WI38 (cell line): ENCODE measurements around the gene MMP20.

Experiments used
- H3K4me3 ChIP-seq: 2 replicates; pipeline ENCODE4 v1.5.1; 2011; ENCODE audit warnings: low read depth, mild to moderate bottlenecking, control low read depth, low read length
- TF ChIP-seq, protein P1 (sequence below): IDR thresholded peaks from 2 replicates; pipeline ENCODE4 v1.5.1; 2012; ENCODE audit warnings: low read depth, mild to moderate bottlenecking, control low read depth, low read length

MMP20 gene

DNA sequence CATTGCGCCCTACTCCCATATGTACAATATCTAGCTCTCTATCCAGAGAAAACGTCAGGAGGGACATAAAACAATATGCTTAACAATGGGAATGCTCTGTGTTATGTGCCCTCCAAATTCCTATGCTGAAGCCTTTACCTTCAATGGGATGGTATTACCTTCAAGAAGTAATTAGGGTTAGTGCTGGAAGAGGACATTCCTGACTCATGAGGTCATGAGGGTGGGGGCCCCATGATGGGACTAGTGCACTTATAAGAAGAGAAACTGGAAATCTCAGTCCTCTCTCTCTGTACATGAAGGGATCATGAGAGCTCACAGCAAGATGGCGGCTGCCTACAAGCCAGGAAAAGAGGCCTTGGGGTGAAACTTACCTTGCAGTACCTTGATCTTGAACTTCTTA is 20.3 kb downstream of the MMP20 start:
- H3K4me3 ChIP-seq, result no peak overlapping the region
- TF ChIP-seq, protein P1, sequence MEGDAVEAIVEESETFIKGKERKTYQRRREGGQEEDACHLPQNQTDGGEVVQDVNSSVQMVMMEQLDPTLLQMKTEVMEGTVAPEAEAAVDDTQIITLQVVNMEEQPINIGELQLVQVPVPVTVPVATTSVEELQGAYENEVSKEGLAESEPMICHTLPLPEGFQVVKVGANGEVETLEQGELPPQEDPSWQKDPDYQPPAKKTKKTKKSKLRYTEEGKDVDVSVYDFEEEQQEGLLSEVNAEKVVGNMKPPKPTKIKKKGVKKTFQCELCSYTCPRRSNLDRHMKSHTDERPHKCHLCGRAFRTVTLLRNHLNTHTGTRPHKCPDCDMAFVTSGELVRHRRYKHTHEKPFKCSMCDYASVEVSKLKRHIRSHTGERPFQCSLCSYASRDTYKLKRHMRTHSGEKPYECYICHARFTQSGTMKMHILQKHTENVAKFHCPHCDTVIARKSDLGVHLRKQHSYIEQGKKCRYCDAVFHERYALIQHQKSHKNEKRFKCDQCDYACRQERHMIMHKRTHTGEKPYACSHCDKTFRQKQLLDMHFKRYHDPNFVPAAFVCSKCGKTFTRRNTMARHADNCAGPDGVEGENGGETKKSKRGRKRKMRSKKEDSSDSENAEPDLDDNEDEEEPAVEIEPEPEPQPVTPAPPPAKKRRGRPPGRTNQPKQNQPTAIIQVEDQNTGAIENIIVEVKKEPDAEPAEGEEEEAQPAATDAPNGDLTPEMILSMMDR, result no peak

DNA sequence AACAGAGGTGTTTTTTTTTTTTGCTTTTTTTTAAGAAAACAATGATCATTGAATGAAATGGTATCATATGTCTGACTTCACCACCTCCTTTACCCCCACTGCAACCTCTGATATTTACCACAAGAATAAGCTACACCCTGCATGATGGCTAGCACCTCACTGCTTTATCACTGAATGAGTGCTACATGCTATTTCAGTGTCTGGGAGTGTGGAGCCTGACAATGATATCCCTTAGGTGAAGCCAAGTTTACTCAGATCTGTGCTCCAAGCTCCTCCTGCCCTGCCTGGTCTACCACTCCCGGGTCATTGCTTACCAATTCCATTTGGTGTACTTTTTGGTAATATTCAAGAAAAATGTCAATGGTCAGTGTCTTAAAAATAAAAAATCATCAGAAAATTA is 21.1 kb downstream of the MMP20 start:
- no peak overlapping the region for H3K4me3 ChIP-seq
- TF ChIP-seq, protein P1, result no peak

DNA sequence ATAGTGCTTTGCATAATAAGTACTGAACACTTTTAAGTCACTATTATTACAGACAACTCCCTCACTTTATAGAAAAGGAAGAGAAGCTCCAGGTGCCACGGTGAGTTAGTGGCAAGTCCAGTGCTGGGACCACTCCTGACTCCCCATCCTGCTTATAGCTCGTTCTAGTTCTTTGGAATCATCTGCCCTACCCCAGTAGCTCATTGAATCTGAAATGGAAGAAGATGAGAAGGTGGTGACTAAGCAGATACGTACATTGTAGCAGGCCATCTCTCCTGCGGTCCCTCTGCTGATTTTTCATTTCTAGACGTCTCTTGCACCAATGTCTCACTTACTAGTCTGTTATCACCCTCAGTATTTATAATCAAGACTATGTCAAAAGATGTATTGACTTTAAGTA is 21.6 kb downstream of the MMP20 start:
- H3K4me3 ChIP-seq, result no peak overlapping the region
- TF ChIP-seq, protein P1, result no peak

DNA sequence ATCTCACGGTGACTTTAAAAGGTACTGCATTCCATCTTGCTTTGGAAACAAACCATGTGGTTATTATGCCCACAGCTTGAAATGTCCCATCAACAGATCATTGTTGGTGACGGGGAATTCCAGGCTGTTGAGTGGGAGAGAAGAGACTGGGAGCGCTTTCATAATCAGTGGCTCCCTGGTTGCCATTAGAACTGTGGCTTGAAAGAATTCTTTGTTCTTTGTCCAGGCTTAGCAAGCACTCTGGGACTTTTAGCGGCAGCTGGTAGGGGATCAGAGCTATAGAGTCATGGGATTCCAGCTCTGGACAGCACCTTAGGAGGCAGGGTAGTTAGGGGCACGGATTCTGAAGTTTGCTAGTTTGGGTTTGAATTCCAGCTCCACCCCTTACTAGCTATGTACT is 22.0 kb downstream of the MMP20 start:
- TF ChIP-seq, protein P1, result no peak
- no peak overlapping the region for H3K4me3 ChIP-seq

DNA sequence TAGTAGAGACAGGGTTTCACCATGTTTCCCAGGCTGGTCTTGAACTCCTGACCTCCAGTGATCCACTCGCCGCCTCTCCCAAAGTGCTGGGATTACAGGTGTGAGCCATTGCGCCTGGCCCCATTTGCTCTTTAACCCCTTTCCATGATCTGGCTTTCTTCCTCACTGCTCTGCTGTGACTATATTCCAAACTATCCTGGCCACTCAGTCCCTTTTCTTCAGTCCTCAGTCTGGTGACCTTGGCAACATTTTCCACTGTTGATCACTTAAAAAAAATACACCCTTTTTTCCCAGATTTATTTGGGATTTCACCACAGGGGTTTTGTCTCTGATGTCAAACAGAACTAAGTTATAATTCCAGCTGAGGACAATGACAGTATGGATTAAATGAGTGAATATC is 24.5 kb downstream of the MMP20 start:
- TF ChIP-seq, protein P1, result no peak
- no peak overlapping the region for H3K4me3 ChIP-seq

DNA sequence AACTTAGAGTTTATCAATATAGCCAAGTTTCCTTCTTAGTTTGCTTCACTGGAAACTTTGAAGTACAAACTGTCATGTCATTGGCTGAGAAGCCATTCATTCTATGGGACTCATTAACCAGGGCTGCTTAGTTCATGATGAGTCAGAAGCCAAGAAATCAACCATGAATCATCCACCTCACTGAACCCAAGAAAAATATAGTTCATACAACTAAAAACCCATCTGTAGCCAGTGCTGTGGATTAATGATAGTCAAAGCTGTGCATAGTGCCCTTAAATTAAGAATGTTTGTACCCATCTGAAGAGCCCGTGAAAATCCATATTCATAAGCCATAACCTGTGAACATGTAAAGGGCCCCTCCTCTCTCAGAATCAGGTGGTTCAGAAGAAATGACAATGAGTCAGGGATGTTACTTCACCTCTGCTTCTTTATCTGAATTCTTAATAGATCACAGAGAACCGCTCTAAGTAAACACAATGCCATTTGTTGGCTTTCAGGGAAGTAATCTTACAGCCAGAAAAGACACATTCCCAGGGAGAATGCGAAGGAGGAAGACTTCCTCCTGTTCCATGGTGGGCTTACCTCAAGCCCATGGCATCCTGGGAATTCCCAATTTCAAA is 25.4 kb downstream of the MMP20 start:
- TF ChIP-seq, protein P1, result no peak
- 0 out of 2 replicates have a peak overlapping the region, but pooled peaks have one; percentile 18 for H3K4me3 ChIP-seq

DNA sequence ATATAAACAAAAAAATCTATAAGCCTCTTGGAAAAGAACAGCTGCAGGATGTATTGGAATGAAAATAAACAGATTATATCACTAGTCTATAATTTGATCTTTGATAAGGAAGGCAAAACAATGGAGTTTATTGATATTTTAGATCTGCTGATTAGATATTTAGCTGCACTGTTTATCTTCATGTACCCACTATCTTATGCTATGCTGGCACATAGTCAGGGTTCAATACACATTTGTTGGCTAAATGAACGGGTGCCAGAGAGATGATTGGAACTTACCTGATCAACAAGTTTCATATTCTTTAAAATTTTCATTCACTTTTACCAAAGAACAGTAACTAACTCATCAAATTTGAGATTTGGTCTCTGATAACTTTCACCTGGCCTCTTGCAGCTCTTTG is 26.9 kb downstream of the MMP20 start:
- H3K4me3 ChIP-seq, result no peak overlapping the region
- TF ChIP-seq, protein P1, result no peak
